ENCODE results near the gene TSPAN17. TPM values are rescaled to one million over a fixed set of nuclear protein-coding genes. Genes with fewer than 3 reads are reported as not detected.
A peak's percentile ranks its signal among the peaks of the same experiment; 100 is the strongest.

TSPAN17 gene
- polyA plus RNA-seq, 1 experiment = 65.8 TPM

DNA sequence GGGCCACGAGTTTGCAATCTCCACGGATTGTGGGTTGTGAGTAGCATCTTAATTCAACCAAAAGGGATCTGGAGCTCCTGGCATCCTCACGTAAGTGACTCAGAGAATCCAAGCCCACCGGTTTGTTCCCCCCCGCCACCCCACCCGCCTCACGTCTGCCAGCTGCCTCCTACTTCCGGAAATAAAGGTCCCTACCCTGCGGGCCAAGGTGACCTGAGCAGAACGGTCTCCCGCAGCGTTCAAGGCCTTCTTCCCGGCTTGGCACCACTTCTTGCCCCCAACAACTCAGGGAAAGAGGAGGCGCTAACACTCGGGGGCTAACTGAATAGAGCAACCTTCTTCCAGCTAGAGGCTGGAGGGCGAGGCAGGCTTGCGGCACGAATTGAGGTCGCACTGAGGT lies 28.5 kb upstream of the TSPAN17 start:
- TF ChIP-seq, protein P1, sequence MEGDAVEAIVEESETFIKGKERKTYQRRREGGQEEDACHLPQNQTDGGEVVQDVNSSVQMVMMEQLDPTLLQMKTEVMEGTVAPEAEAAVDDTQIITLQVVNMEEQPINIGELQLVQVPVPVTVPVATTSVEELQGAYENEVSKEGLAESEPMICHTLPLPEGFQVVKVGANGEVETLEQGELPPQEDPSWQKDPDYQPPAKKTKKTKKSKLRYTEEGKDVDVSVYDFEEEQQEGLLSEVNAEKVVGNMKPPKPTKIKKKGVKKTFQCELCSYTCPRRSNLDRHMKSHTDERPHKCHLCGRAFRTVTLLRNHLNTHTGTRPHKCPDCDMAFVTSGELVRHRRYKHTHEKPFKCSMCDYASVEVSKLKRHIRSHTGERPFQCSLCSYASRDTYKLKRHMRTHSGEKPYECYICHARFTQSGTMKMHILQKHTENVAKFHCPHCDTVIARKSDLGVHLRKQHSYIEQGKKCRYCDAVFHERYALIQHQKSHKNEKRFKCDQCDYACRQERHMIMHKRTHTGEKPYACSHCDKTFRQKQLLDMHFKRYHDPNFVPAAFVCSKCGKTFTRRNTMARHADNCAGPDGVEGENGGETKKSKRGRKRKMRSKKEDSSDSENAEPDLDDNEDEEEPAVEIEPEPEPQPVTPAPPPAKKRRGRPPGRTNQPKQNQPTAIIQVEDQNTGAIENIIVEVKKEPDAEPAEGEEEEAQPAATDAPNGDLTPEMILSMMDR (IDR thresholded peaks at IDR 0.05; ENCODE audit: insufficient read depth, low read depth, low read length) = no peak
- Histone ChIP-seq H3K36me3 (ENCODE audit: control insufficient read depth, insufficient read depth, low read length) (no peaks in the 10 kb centered on the region), H3K4me3 (ENCODE audit: low read depth, low read length) (no peak overlapping the region), H3K27me3 (ENCODE audit: control insufficient read depth, insufficient read depth, low read length) (peaks cover 27% of the 10 kb centered on the region)
- DNase-seq (ENCODE audit: low read depth) = no peak
- ChIA-PET CTCF (interaction anchor here (1.2 kb wide), 1 partner anchor 45 kb away, joined by 3 read pairs; no protein-coding TSS in a partner anchor), POLR2A (no interaction called here)

DNA sequence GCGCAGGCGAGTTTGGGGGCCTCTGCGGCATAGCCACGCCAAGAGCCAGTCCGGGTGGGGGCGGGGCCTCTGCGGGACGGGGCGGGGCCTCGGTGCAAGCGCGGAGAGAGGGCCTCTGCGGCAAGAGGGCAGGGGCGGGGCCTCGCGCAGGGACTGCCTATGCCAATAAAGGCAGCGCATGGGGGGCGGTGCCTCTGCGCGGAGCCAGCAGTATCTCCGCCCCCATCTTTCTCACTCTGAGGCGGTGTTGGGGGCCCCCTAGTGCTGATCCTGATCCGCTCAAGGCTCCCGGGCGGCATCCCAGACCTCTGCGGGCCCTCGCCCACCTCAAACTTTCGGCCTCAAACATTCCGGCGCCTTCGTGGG lies 28.1 kb upstream of the TSPAN17 start:
- TF ChIP-seq, protein P1 (IDR thresholded peaks at IDR 0.05; ENCODE audit: insufficient read depth, low read depth, low read length) = peak; percentile 54
- ChIA-PET CTCF (interaction anchor here (1.2 kb wide), 1 partner anchor 46 kb away, joined by 3 read pairs; no protein-coding TSS in a partner anchor), POLR2A (no interaction called here)
- Histone ChIP-seq H3K27me3 (ENCODE audit: control insufficient read depth, insufficient read depth, low read length) (peaks cover 27% of the 10 kb centered on the region), H3K4me3 (ENCODE audit: low read depth, low read length) (no peak overlapping the region), H3K36me3 (ENCODE audit: control insufficient read depth, insufficient read depth, low read length) (no peaks in the 10 kb centered on the region)
- DNase-seq (ENCODE audit: low read depth) = peak; percentile 14

DNA sequence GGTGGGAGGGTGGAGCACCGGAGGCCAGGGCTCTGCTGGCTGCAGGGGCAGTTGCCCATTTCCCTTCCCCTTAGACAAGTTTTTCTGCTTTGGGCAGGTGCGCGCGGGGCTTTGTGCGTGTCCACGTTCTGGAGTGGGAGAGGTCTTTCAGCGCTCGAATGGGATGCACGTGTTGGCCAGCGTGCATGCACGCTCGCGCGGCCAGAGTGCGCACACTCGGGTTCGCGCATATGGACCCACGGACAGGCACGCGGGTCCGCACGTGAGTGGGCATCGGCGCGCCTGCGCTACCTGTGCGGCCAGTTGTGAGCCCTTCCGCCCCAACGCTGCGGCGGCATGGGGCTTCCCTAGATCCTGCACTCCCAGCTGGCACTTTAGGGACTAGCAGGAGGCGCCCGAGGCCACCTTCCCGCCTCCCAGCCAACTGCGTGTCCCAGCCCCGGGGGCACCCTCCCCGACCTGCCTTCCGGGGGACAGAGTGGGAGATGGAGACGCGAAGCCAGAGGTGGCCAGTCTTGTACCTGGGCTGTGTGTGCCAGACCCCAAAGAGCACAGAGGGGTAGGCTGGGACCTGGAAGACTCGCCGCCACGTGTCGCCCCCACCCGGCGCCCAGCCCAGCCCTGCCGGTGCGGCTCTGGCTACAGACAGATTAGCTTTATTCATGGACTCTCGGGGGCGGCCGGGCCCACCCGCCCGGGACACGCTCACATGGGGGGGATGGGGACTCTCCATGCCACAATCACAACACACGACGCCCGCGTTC lies 27.5 kb upstream of the TSPAN17 start:
- DNase-seq (ENCODE audit: low read depth) = no peak
- Histone ChIP-seq H3K36me3 (ENCODE audit: control insufficient read depth, insufficient read depth, low read length) (no peaks in the 10 kb centered on the region), H3K27me3 (ENCODE audit: control insufficient read depth, insufficient read depth, low read length) (peaks cover 27% of the 10 kb centered on the region), H3K4me3 (ENCODE audit: low read depth, low read length) (no peak overlapping the region)
- ChIA-PET CTCF (interaction anchor here (0.8 to 1.2 kb wide), 2 partner anchors 9 to 46 kb away, joined by 3 read pairs; no protein-coding TSS in a partner anchor), POLR2A (no interaction called here)
- TF ChIP-seq, protein P1 (IDR thresholded peaks at IDR 0.05; ENCODE audit: insufficient read depth, low read depth, low read length) = no peak

DNA sequence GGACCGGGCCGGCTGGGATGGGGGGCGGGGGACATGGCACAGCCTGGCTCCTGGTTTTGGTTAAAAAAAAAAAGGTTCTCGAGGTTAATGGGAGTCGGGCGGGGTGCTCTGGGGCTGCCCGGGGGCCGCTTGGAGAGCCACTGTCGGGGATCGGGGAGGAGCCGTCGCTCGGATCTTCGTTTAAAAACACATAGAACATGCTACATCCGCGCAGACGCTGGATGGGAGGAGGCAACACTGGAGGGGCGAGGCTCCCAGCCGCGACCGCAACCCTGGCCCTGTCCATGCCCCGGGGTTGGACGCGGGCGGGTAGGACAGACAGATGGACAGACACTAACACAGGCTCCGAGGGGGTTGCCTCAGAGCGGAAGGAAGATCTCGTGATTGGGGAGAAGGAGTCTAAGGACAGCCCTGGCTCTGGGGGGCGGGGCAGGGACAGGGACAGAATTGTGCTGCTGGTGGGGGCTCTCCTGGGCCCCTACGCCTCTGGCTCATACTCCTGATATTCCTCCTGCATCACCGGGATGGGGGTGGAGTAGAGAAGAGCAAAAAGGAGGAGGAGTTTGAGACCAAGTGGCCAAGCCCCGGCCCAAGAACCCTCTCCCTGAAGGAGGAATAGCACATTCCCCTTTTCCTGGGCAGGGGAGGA lies 26.8 kb upstream of the TSPAN17 start:
- DNase-seq (ENCODE audit: low read depth) = no peak
- TF ChIP-seq, protein P1 (IDR thresholded peaks at IDR 0.05; ENCODE audit: insufficient read depth, low read depth, low read length) = no peak
- CTCF ChIA-PET = interaction anchor here (0.8 to 2.2 kb wide), 2 partner anchors 9 to 48 kb away, joined by 3 to 13 read pairs; no protein-coding TSS in a partner anchor
- H3K27me3 ChIP-seq (ENCODE audit: control insufficient read depth, insufficient read depth, low read length) = peaks cover 30% of the 10 kb centered on the region
- peak overlapping the region; percentile 14 for H3K4me3 ChIP-seq (ENCODE audit: low read depth, low read length)
- H3K36me3 ChIP-seq (ENCODE audit: control insufficient read depth, insufficient read depth, low read length) = no peaks in the 10 kb centered on the region
- POLR2A ChIA-PET = no interaction called here

DNA sequence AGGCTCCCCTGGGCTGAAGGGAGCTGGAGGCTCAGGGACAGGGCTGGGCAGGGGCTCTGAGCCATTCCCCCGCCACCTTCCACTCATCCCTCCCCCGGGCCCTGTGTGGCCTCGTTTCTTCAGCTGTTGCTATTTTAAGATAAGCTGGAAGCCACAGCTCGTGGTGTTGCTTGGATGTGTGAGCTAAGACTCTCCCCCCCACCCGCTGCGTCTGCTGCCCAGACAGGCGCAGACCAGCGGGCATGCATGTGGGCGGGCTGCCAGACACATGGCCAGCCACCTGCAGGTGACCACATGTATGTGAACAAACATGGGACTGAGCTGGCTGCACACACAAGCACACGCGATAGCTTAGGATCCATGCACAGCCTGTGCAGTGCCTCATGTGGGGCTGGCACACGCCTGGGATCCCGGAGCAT lies 25.6 kb upstream of the TSPAN17 start:
- TF ChIP-seq, protein P1 (IDR thresholded peaks at IDR 0.05; ENCODE audit: insufficient read depth, low read depth, low read length) = no peak
- POLR2A ChIA-PET = no interaction called here
- no peak for DNase-seq (ENCODE audit: low read depth)
- peaks cover 38% of the 10 kb centered on the region for H3K27me3 ChIP-seq (ENCODE audit: control insufficient read depth, insufficient read depth, low read length)
- CTCF ChIA-PET = interaction anchor here (0.6 to 2.2 kb wide), 7 partner anchors 9 to 240 kb away, joined by 3 to 13 read pairs (median 4); partner anchors contain the start of genes EIF4E1B and SNCB
- no peak overlapping the region for H3K4me3 ChIP-seq (ENCODE audit: low read depth, low read length)
- no peaks in the 10 kb centered on the region for H3K36me3 ChIP-seq (ENCODE audit: control insufficient read depth, insufficient read depth, low read length)
